ENCODE results near the gene CCDC40.

The CCDC40 gene

GRCh38 chr17:80119839-80120238 is 83.4 kb downstream of the CCDC40 start:
- TF ChIP-seq CTCF (IDR thresholded peaks at IDR 0.05; ENCODE audit: low read depth, low read length, missing control alignments): no peak
- in situ Hi-C loops (cut with HindIII; ENCODE audit: low sequenced_read_pairs): no loop called here
- no peak for DNase-seq (ENCODE audit: low read depth)
- no peak overlapping the region for H3K4me3 ChIP-seq (ENCODE audit: low read depth, low read length)

GRCh38 chr17:80122026-80122575 is 85.7 kb downstream of the CCDC40 start:
- TF ChIP-seq CTCF (IDR thresholded peaks at IDR 0.05; ENCODE audit: low read depth, low read length, missing control alignments): no peak
- in situ Hi-C loops (cut with HindIII; ENCODE audit: low sequenced_read_pairs): no loop called here
- H3K4me3 ChIP-seq (ENCODE audit: low read depth, low read length): no peak overlapping the region
- DNase-seq (ENCODE audit: low read depth): no peak

GRCh38 chr17:80122926-80123505 is 86.6 kb downstream of the CCDC40 start:
- H3K4me3 ChIP-seq (ENCODE audit: low read depth, low read length): no peak overlapping the region
- no peak for TF ChIP-seq CTCF (IDR thresholded peaks at IDR 0.05; ENCODE audit: low read depth, low read length, missing control alignments)
- in situ Hi-C loops (cut with HindIII; ENCODE audit: low sequenced_read_pairs): no loop called here
- DNase-seq (ENCODE audit: low read depth): no peak

GRCh38 chr17:80123791-80124190 is 87.3 kb downstream of the CCDC40 start:
- no peak overlapping the region for H3K4me3 ChIP-seq (ENCODE audit: low read depth, low read length)
- peak; percentile 60 for DNase-seq (ENCODE audit: low read depth)
- in situ Hi-C loops (cut with HindIII; ENCODE audit: low sequenced_read_pairs): no loop called here
- no peak for TF ChIP-seq CTCF (IDR thresholded peaks at IDR 0.05; ENCODE audit: low read depth, low read length, missing control alignments)

GRCh38 chr17:80124351-80124981 is 88.0 kb downstream of the CCDC40 start:
- DNase-seq (ENCODE audit: low read depth): no peak
- no peak overlapping the region for H3K4me3 ChIP-seq (ENCODE audit: low read depth, low read length)
- in situ Hi-C loops (cut with HindIII; ENCODE audit: low sequenced_read_pairs): no loop called here
- peak; percentile 49 for TF ChIP-seq CTCF (IDR thresholded peaks at IDR 0.05; ENCODE audit: low read depth, low read length, missing control alignments)

GRCh38 chr17:80125656-80126448 is 89.4 kb downstream of the CCDC40 start:
- TF ChIP-seq CTCF (IDR thresholded peaks at IDR 0.05; ENCODE audit: low read depth, low read length, missing control alignments): no peak
- DNase-seq (ENCODE audit: low read depth): peak; percentile 92
- in situ Hi-C loops (cut with HindIII; ENCODE audit: low sequenced_read_pairs): no loop called here
- no peak overlapping the region for H3K4me3 ChIP-seq (ENCODE audit: low read depth, low read length)

All from astrocyte of the cerebellum (primary cell).